ENCODE data around the gene GPRC5C.

GRCh38 chr17:74480290-74480689 is 48.4 kb downstream of the GPRC5C start:
- TF ChIP-seq EZH2 (IDR thresholded peaks at IDR 0.05; ENCODE audit: borderline replicate concordance, low read depth, low read length, severe bottlenecking) (no peak), CTCF (IDR thresholded peaks at IDR 0.05; ENCODE audit: extremely low read depth in 1 of 2, insufficient read depth in 1 of 2, low read depth in 1 of 2, low read length in 2 of 2) (no peak)
